Measurements from ENCODE around the gene TOR1A. TPM values are rescaled to one million over a fixed set of nuclear protein-coding genes. Genes with fewer than 3 reads are reported as not detected.

TOR1A gene
- total RNA-seq, 1 donor from 2014 or later, result 42.3 TPM

GRCh38 chr9:129774791-129775447 lies 49.0 kb downstream of the TOR1A start:
- Mint-ChIP-seq H3K4me3 (ENCODE audit: unreplicated experiment) (no peak overlapping the region), H3K4me1 (ENCODE audit: low read depth, unreplicated experiment) (peaks cover 10% of the 10 kb centered on the region), H3K27ac (ENCODE audit: unreplicated experiment) (no peak overlapping the region), H3K27me3 (ENCODE audit: unreplicated experiment) (peaks cover 5% of the 10 kb centered on the region), H3K36me3 (ENCODE audit: unreplicated experiment) (peaks cover 5% of the 10 kb centered on the region), H3K9me3 (ENCODE audit: unreplicated experiment) (peaks cover 2% of the 10 kb centered on the region)
- DNase-seq, result no peak
- TF ChIP-seq, protein P1, sequence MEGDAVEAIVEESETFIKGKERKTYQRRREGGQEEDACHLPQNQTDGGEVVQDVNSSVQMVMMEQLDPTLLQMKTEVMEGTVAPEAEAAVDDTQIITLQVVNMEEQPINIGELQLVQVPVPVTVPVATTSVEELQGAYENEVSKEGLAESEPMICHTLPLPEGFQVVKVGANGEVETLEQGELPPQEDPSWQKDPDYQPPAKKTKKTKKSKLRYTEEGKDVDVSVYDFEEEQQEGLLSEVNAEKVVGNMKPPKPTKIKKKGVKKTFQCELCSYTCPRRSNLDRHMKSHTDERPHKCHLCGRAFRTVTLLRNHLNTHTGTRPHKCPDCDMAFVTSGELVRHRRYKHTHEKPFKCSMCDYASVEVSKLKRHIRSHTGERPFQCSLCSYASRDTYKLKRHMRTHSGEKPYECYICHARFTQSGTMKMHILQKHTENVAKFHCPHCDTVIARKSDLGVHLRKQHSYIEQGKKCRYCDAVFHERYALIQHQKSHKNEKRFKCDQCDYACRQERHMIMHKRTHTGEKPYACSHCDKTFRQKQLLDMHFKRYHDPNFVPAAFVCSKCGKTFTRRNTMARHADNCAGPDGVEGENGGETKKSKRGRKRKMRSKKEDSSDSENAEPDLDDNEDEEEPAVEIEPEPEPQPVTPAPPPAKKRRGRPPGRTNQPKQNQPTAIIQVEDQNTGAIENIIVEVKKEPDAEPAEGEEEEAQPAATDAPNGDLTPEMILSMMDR (IDR thresholded peaks at IDR 0.05; ENCODE audit: partially characterized antibody, unreplicated experiment), result no peak

DNA sequence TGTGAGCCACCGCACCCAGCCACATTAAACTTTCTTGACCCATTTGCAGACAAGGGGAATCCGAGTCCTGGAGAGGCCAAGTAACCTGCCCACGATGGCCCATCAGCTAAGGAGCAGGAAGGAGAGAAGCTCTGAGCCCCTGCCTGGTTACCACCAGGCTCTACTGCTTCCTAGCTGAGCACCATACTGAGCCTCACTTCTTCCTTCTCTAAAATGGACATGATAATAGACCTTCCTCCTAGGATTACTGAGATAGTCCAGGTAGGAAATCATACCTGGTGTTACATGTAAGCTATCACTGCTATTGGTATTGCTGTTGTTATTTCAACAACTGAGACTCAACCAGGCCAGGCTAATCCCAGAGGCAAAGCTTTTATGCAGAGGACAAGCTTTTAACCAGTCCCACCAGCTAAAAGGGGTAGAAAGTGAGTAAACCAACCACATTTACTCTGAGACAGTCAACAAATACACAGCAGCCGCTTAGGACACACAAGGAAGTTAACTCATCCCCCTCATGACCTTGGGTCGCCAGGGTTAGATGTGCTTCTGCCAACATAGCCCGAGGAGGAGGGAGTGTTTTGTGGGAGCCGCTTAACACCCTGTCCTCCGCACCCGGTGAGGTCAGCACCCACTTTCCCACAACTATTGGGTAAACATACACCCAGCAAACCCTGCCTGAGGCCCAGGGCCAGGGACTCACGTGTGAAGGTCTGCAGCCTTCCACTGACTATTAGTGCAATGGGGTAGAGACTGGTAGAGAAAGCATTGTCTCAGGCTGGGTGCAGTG lies 50.5 kb downstream of the TOR1A start:
- TF ChIP-seq, protein P1 (IDR thresholded peaks at IDR 0.05; ENCODE audit: partially characterized antibody, unreplicated experiment), result no peak
- Mint-ChIP-seq H3K4me1 (ENCODE audit: low read depth, unreplicated experiment) (peaks cover 10% of the 10 kb centered on the region), H3K9me3 (ENCODE audit: unreplicated experiment) (peaks cover 2% of the 10 kb centered on the region), H3K4me3 (ENCODE audit: unreplicated experiment) (no peak overlapping the region), H3K27me3 (ENCODE audit: unreplicated experiment) (peaks cover 5% of the 10 kb centered on the region), H3K27ac (ENCODE audit: unreplicated experiment) (no peak overlapping the region), H3K36me3 (ENCODE audit: unreplicated experiment) (peaks cover 5% of the 10 kb centered on the region)
- DNase-seq, result no peak

DNA sequence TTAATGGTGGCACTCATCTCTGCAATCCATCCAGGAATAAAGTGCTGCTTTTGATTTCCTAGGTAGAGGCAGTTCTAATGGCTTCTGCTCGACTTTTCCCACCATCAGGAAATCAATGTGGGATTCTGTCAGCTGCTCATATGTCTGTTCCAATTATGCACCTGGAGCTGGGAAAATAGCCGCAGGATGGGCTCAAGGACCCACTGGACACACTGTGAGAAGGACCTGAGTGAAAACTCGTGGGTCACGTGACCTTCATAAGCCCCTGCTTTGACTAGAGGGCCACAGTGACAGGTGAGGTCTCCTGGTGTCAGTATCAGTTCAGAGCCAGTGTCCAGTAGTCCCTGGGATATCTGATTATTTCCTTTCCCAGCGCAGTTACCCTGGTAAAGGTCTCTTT lies 53.2 kb downstream of the TOR1A start:
- Mint-ChIP-seq H3K36me3 (ENCODE audit: unreplicated experiment) (no peaks in the 10 kb centered on the region), H3K9me3 (ENCODE audit: unreplicated experiment) (peaks cover 2% of the 10 kb centered on the region), H3K4me3 (ENCODE audit: unreplicated experiment) (no peak overlapping the region), H3K4me1 (ENCODE audit: low read depth, unreplicated experiment) (peaks cover 3% of the 10 kb centered on the region), H3K27me3 (ENCODE audit: unreplicated experiment) (peaks cover 5% of the 10 kb centered on the region), H3K27ac (ENCODE audit: unreplicated experiment) (no peak overlapping the region)
- DNase-seq, result no peak
- TF ChIP-seq, protein P1 (IDR thresholded peaks at IDR 0.05; ENCODE audit: partially characterized antibody, unreplicated experiment), result no peak

- TF ChIP-seq, protein P1 (IDR thresholded peaks at IDR 0.05; ENCODE audit: partially characterized antibody, unreplicated experiment), result no peak
- peaks cover 5% of the 10 kb centered on the region for H3K27me3 Mint-ChIP-seq (ENCODE audit: unreplicated experiment)
- H3K9me3 Mint-ChIP-seq (ENCODE audit: unreplicated experiment), result peaks cover 2% of the 10 kb centered on the region
Observed at GRCh38 chr9:129769669-129770068, 54.3 kb downstream of the TOR1A start.

DNA sequence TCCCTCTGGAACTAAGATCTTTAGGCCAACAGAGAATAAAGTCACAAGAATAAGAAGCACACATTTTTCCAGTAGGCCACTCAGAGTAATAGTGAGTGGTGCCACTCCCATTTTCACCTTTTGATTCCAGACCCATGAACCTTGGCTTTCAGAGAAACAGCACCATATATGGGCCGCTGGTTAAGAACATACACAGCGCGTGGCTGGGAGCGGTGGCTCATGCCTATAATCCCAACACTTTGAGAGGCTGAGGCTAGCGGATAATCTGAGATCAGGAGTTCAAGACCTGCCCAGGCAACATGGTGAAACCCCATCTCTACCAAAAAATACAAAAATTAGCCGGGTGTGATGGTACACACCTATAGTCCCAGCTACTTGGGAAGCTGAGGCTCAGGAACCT lies 55.5 kb downstream of the TOR1A start:
- Mint-ChIP-seq H3K9me3 (ENCODE audit: unreplicated experiment) (no peaks in the 10 kb centered on the region), H3K4me3 (ENCODE audit: unreplicated experiment) (no peak overlapping the region), H3K36me3 (ENCODE audit: unreplicated experiment) (no peaks in the 10 kb centered on the region), H3K27me3 (ENCODE audit: unreplicated experiment) (peaks cover 1% of the 10 kb centered on the region), H3K27ac (ENCODE audit: unreplicated experiment) (no peak overlapping the region), H3K4me1 (ENCODE audit: low read depth, unreplicated experiment) (peaks cover under 1% of the 10 kb centered on the region)
- DNase-seq, result no peak
- TF ChIP-seq, protein P1 (IDR thresholded peaks at IDR 0.05; ENCODE audit: partially characterized antibody, unreplicated experiment), result no peak

More at GRCh38 chr9:129769669-129770068, 54.3 kb downstream of the TOR1A start:
- no peak overlapping the region for H3K4me3 Mint-ChIP-seq (ENCODE audit: unreplicated experiment)
- H3K27ac Mint-ChIP-seq (ENCODE audit: unreplicated experiment), result no peak overlapping the region
- no peaks in the 10 kb centered on the region for H3K4me1 Mint-ChIP-seq (ENCODE audit: low read depth, unreplicated experiment)
- H3K36me3 Mint-ChIP-seq (ENCODE audit: unreplicated experiment), result no peaks in the 10 kb centered on the region
- DNase-seq, result no peak

Measured in glutamatergic neuron (in vitro differentiated cells).